GM19324 (cell line): ENCODE data around the gene ZNF611.
"Not testable (repeated sequence)": the region's sequence is repeated elsewhere in the genome, so short reads cannot be mapped to it uniquely, and the experiment has no call there.

ENCODE experiments used
- ATAC-seq: cut with Tn5 transposase; IDR thresholded peaks from one replicate; pipeline ENCODE4 v1.9.1; 2021; ENCODE audit warnings: mild to moderate bottlenecking, moderate library complexity; ENCODE audit not compliant: unreplicated experiment, low FRiP score

Gene ZNF611

GRCh38 chr19:52720541-52720940 is 14.3 kb downstream of the ZNF611 start:
- ATAC-seq = not testable (repeated sequence)

DNA sequence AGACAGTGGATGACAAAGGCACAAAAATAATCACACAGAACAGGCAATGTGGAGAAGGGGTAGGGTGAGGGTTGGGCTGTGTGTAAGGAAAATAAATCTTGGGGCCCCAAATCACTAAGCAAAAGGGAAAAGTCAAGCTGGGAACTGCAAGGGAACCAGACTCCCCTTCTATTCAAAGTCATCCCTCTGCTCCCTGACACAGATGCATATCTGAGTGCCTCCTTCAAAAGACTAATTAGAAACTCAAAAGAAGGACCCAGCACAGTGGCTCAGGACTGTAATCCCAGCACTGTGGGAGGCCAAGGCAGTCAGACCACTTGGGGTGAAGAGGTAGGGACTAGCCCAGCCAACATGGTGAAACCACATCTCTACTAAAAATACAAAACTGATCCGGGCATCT is 18.3 kb downstream of the ZNF611 start:
- no peak for ATAC-seq

GRCh38 chr19:52715902-52716301 is 18.9 kb downstream of the ZNF611 start:
- ATAC-seq = not testable (repeated sequence)

- ATAC-seq = not testable (repeated sequence)
Observed at GRCh38 chr19:52715330-52715729, 19.5 kb downstream of the ZNF611 start.

GRCh38 chr19:52713051-52713450 is 21.8 kb downstream of the ZNF611 start:
- not testable (repeated sequence) for ATAC-seq

GRCh38 chr19:52711661-52712060 is 23.2 kb downstream of the ZNF611 start:
- ATAC-seq = not testable (repeated sequence)

DNA sequence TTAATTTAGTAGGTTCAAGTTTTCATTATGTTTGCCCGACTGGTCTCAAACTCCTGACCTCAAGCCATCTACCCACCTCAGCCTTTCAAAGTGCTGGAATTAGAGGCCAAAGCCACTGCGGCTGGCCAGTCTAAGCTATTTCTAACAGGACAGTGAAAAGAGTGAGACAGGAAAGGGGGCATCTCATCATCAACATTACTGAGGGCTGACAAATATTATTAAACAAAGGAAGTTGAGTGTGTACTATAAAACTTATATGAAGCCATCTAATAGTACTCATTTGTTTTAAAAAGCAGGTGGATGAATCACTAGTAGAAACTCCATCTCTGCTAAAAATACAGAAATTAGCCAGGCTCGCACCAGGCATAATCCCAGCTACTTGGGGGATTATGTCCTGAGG is 24.3 kb downstream of the ZNF611 start:
- no peak for ATAC-seq

GRCh38 chr19:52705615-52706014 is 29.2 kb downstream of the ZNF611 start:
- not testable (repeated sequence) for ATAC-seq

DNA sequence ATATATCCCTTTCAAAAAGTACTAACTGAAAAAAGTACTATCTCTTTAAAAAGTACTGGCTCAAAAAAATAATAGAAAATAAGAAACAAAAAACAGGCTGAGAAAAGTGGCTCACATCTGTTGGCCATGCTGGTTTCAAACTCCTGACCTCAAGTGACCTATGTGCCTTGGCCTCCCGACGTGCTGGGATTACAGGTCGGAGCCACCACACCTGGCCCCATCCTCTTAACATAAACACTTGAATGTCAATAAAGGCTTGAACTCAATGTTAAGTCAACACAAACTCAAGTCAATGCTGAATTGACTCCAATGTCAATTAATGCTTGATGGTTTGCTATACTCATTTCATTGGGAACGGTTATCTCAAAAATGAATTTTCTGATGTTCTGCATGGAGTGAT is 30.9 kb downstream of the ZNF611 start:
- ATAC-seq = no peak

DNA sequence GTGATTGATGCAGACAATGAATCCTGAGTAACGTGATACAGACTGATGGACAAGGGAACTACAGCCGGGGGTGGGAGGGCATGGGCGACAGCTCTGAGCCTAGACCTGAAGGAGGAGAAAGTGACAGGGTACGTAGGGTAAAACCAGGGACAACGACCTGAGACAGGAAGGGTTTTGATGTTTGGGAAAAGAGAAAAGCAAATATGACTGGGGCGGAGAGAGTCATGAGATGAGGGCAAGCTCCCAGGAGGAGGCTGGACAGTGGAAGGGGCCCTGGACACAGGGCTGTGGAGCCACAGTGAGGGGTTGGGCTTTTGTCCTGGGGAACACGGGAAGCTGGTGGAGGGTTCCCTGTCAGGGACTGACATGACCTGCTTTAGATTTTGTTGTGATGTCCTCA is 34.2 kb downstream of the ZNF611 start:
- ATAC-seq = no peak

DNA sequence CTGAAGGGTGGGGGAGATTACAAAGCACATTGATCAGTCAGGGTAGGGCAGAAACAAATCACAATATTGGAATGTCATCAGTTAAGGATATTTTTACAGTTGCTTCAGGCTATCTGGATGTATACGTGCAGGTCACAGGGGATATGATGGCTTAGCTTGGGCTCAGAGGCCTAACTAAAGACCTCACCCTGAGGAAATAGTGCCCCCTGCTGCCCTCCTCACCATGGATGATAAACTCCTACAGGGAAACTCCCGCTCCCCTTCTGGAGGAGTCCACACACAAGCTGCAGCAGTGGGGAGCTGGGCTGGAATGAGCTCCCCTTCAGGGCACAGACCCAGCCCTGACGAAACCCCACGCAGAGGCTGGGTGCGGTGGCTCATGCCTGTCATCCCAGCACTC is 35.3 kb downstream of the ZNF611 start:
- ATAC-seq = not testable (repeated sequence)

- ATAC-seq = no peak
Observed at GRCh38 chr19:52695996-52696395, 38.8 kb downstream of the ZNF611 start.

DNA sequence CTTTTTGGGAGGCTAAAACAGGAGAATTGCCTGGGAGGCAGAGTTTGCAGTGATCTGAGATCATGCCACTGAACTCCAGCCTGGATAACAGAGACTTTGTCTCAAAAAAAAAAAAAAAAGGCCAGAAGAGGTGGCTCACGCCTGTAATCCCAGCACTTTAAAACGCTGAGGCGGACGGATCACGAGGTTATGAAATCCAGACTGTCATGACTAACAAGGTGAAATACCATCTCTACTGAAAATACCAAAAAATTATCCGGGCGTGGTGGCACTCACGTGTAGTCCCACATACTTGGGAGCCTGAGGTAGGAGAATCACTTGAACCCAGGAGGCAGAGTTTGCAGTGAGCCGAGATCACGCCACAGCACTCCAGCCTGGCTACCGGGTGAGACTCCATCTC is 39.9 kb downstream of the ZNF611 start:
- ATAC-seq = no peak

DNA sequence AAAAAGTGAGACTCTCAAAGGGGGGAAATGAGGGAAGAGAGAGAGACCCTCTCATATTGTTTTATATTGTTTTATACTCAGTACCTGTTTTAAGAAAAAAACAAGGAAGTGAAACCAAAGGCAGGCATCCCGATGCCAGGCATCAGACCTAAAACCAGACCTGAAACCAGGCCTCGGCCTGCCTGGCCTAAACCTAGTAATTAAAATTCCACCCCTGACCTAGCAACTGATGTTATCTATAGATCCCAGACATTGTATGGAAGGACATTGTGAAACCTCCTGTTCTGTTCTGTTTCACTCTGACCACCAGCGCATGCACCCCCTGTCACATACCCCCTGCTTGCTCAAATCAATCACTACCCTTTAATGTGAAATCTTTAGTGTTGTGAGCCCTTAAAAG is 40.6 kb downstream of the ZNF611 start:
- not testable (repeated sequence) for ATAC-seq

DNA sequence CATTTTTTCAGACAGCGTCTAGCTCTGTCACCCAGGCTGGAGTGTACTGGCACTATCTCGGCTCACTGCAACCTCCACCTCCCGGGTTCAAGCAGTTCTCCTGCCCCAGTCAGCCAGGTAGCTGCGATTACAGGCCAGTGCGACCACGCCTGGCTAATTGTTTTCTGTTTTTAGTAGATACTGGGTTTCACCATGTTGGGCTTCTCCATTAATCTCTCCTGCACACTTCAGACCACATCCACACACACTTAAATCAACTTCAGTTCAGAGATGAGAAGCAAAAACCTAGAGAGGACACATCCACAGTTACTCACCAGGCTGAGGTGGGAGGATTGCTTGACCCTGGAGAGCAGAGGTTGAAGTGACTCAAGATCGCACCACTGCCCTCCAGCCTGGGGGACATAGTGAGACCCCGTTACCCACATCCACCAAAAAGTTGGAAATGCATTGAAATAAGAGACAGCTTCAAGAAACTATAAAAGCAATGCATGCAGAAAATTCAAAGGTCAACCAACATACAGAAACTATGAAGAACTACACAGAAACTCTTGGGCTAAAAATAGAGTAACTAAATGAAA is 42.3 kb downstream of the ZNF611 start:
- no peak for ATAC-seq

DNA sequence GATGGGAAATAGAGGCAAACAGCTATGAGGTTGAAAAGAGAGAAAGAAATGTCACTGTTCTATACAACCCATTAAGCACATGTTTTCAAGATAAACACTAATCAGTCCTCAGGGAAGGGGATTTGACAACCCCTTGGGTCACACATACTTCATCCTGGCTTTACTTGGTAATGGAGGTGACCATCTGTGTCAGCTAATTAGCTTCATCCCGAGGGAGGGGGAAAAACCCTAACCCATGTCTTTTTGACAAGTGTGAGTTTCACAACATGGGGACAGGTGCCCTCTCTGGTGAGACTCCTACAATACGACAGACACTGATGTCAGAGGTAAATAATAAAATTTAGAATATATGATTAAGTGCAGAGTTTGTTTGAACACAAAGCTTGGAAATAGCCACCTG is 43.1 kb downstream of the ZNF611 start:
- no peak for ATAC-seq

DNA sequence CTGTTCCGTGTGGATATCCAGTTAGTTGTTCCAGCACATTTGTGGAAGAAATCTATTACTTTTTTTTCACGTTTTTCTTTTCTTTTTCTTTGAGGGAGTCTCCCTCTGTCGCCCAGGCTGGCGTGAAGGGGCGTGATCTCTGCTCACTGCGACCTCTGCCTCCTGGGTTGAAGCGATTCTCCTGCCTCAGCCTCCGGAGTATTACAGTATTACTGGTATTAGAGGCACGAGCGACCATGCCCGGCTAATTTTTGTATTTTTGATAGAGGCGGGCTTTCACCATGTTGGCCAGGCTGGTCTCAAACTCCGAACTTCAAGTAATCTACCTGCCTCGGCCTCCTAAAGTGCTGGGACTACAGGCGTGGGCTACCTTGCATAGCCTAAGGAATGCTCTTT is 43.6 kb downstream of the ZNF611 start:
- ATAC-seq = no peak

GRCh38 chr19:52690369-52691214 is 44.3 kb downstream of the ZNF611 start:
- peak; percentile 83 for ATAC-seq

GRCh38 chr19:52689843-52690368 is 44.9 kb downstream of the ZNF611 start:
- ATAC-seq = peak; percentile 46

DNA sequence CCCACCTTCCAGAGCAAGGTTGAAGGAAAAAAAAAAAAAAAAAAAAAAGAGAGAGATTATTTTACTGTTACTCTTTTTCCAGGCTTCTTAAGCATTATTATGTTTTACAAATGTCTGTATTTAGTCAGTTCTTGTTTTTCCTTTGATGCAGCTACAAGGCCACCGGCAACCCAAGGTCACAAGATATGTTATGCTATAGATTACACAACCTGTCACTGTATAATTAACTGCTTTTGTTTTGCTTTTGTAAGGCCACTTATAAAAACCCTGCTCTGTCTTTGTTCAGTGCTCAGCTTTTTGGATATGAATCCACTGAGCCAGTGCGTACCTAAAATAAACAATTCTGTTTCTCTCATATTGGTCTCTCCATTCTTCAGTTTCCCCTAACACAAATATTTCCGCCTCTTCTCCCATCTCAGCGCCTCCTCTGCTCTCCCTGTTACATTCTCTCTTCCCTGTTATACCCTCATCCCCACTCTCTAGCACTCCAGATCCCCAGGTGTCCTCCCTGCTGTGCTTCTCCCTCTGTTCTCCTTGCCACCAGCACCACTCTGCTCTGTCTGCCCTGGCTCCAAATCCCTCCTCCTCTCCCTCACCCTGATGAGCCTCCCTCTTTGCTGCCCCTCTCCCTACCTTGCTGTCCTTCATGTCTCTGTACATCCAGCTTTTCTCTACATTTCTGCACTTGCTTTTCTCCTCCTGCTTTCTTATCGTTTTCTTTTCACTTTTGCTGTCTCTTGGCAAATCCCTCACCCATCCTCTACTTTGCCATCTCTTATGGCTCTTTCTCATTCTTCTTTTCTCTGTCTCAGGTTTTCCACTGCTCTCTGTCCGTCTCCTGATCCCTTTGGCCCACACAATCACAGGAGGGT is 45.7 kb downstream of the ZNF611 start:
- ATAC-seq = not testable (repeated sequence)

GRCh38 chr19:52688335-52688734 is 46.5 kb downstream of the ZNF611 start:
- ATAC-seq = no peak
